Activated T-helper 17 cell treated with anti-CD3 and anti-CD28 coated beads, Interleukin-2, amount 50 U/mL, for 72 hours (primary cell): ENCODE data around the gene SLC2A1. TPM values are rescaled to one million over a fixed set of nuclear protein-coding genes. Genes with fewer than 3 reads are reported as not detected.

Experiments
- ATAC-seq: fragments of 150-1000 bp; cut with Tn5 transposase; replicated peaks from 2 replicates; pipeline ENCODE4 v1.10.0; 2021; ENCODE audit warnings: mild to moderate bottlenecking, moderate library complexity
- H3K27ac Mint-ChIP-seq: one replicate; pipeline ENCODE4 v1.8.0; 2022; ENCODE audit warnings: mixed read lengths
- H3K27me3 Mint-ChIP-seq: one replicate; pipeline ENCODE4 v1.8.0; 2022; ENCODE audit warnings: mixed read lengths
- H3K36me3 Mint-ChIP-seq: one replicate; pipeline ENCODE4 v1.8.0; 2022; ENCODE audit warnings: low read depth, mild to moderate bottlenecking, mixed read lengths
- H3K4me1 Mint-ChIP-seq: one replicate; pipeline ENCODE4 v1.8.0; 2022; ENCODE audit warnings: mixed read lengths
- H3K4me3 Mint-ChIP-seq: one replicate; pipeline ENCODE4 v1.8.0; 2022; ENCODE audit warnings: mild to moderate bottlenecking, mixed read lengths
- H3K9me3 Mint-ChIP-seq: one replicate; pipeline ENCODE4 v1.8.0; 2022; ENCODE audit warnings: mixed read lengths
- total RNA-seq, 2 donors: library from RNA; stranded (reverse); gene quantifications; one replicate each; pipeline ENCODE4 v1.2.3, GENCODE V29; 2022

SLC2A1 gene
- total RNA-seq, 2 donors from 2014 or later, result 217 to 280 TPM

GRCh38 chr1:42971841-42972291 lies 13.2 kb upstream of the SLC2A1 start:
- no peak for ATAC-seq
- H3K4me1 Mint-ChIP-seq, result peaks cover 4% of the 10 kb centered on the region
- no peak overlapping the region for H3K4me3 Mint-ChIP-seq
- H3K27ac Mint-ChIP-seq, result no peak overlapping the region
- H3K27me3 Mint-ChIP-seq, result no peaks in the 10 kb centered on the region
- no peaks in the 10 kb centered on the region for H3K9me3 Mint-ChIP-seq
- no peaks in the 10 kb centered on the region for H3K36me3 Mint-ChIP-seq

- Mint-ChIP-seq H3K4me3 (no peak overlapping the region), H3K27me3 (no peaks in the 10 kb centered on the region), H3K36me3 (no peaks in the 10 kb centered on the region), H3K27ac (no peak overlapping the region), H3K9me3 (no peaks in the 10 kb centered on the region), H3K4me1 (peaks cover 4% of the 10 kb centered on the region)
- no peak for ATAC-seq
These were observed 11.5 kb upstream of the SLC2A1 start for GRCh38 chr1:42970143-42970542.

GRCh38 chr1:42968654-42969053 lies 10.0 kb upstream of the SLC2A1 start:
- no peaks in the 10 kb centered on the region for H3K9me3 Mint-ChIP-seq

GRCh38 chr1:42966688-42967612 lies 8.3 kb upstream of the SLC2A1 start:
- Mint-ChIP-seq H3K36me3 (no peaks in the 10 kb centered on the region), H3K9me3 (no peaks in the 10 kb centered on the region), H3K27me3 (peaks cover 5% of the 10 kb centered on the region), H3K27ac (peak overlapping the region; percentile 19), H3K4me1 (peaks cover 10% of the 10 kb centered on the region), H3K4me3 (no peak overlapping the region)
- peak; percentile 87 for ATAC-seq

More at GRCh38 chr1:42968654-42969053, 10.0 kb upstream of the SLC2A1 start:
- Mint-ChIP-seq H3K36me3 (no peaks in the 10 kb centered on the region), H3K4me3 (no peak overlapping the region), H3K27ac (no peak overlapping the region), H3K4me1 (peaks cover 5% of the 10 kb centered on the region), H3K27me3 (no peaks in the 10 kb centered on the region)
- ATAC-seq, result no peak

- no peak for ATAC-seq
- Mint-ChIP-seq H3K4me1 (peaks cover 21% of the 10 kb centered on the region), H3K36me3 (no peaks in the 10 kb centered on the region), H3K9me3 (no peaks in the 10 kb centered on the region), H3K4me3 (no peak overlapping the region), H3K27ac (no peak overlapping the region), H3K27me3 (peaks cover 5% of the 10 kb centered on the region)
These were observed 6.7 kb upstream of the SLC2A1 start for GRCh38 chr1:42965378-42965777.

- Mint-ChIP-seq H3K4me1 (peaks cover 22% of the 10 kb centered on the region), H3K27ac (no peak overlapping the region), H3K27me3 (peaks cover 5% of the 10 kb centered on the region), H3K4me3 (peak overlapping the region; percentile 92), H3K36me3 (peaks cover 2% of the 10 kb centered on the region), H3K9me3 (no peaks in the 10 kb centered on the region)
- ATAC-seq, result no peak
These were observed 5.6 kb upstream of the SLC2A1 start for GRCh38 chr1:42964044-42964812.

- H3K27me3 Mint-ChIP-seq, result peaks cover 5% of the 10 kb centered on the region
- H3K27ac Mint-ChIP-seq, result peak overlapping the region; percentile 16
- H3K4me3 Mint-ChIP-seq, result peak overlapping the region; percentile 92
- no peaks in the 10 kb centered on the region for H3K9me3 Mint-ChIP-seq
- H3K4me1 Mint-ChIP-seq, result peaks cover 22% of the 10 kb centered on the region
- peaks cover 9% of the 10 kb centered on the region for H3K36me3 Mint-ChIP-seq
- no peak for ATAC-seq
These were observed 4.8 kb upstream of the SLC2A1 start for GRCh38 chr1:42963378-42964043.

- Mint-ChIP-seq H3K27me3 (peaks cover 5% of the 10 kb centered on the region), H3K27ac (no peak overlapping the region), H3K9me3 (no peaks in the 10 kb centered on the region), H3K4me3 (peak overlapping the region; percentile 92), H3K4me1 (peaks cover 22% of the 10 kb centered on the region), H3K36me3 (peaks cover 12% of the 10 kb centered on the region)
- ATAC-seq, result no peak
These were observed 4.1 kb upstream of the SLC2A1 start for GRCh38 chr1:42962641-42963377.

- Mint-ChIP-seq H3K27ac (peak overlapping the region; percentile 33), H3K9me3 (no peaks in the 10 kb centered on the region), H3K27me3 (peaks cover 5% of the 10 kb centered on the region), H3K4me1 (peaks cover 17% of the 10 kb centered on the region), H3K36me3 (peaks cover 25% of the 10 kb centered on the region), H3K4me3 (peak overlapping the region; percentile 92)
- no peak for ATAC-seq
These were observed 2.8 kb upstream of the SLC2A1 start for GRCh38 chr1:42961312-42962091.

GRCh38 chr1:42960566-42961311 lies 2.1 kb upstream of the SLC2A1 start:
- Mint-ChIP-seq H3K4me3 (peak overlapping the region; percentile 92), H3K27ac (peak overlapping the region; percentile 33), H3K27me3 (peaks cover 5% of the 10 kb centered on the region), H3K4me1 (peaks cover 19% of the 10 kb centered on the region), H3K36me3 (peaks cover 33% of the 10 kb centered on the region), H3K9me3 (no peaks in the 10 kb centered on the region)
- no peak for ATAC-seq

GRCh38 chr1:42960122-42960390 lies 1.4 kb upstream of the SLC2A1 start:
- H3K27me3 Mint-ChIP-seq, result peaks cover 5% of the 10 kb centered on the region
- H3K4me1 Mint-ChIP-seq, result peaks cover 23% of the 10 kb centered on the region
- H3K4me3 Mint-ChIP-seq, result peak overlapping the region; percentile 92
- H3K36me3 Mint-ChIP-seq, result peaks cover 40% of the 10 kb centered on the region
- no peaks in the 10 kb centered on the region for H3K9me3 Mint-ChIP-seq
- ATAC-seq, result no peak
- H3K27ac Mint-ChIP-seq, result peak overlapping the region; percentile 33

GRCh38 chr1:42957880-42958487 lies 684 bp downstream of the SLC2A1 start:
- Mint-ChIP-seq H3K27me3 (no peaks in the 10 kb centered on the region), H3K36me3 (peaks cover 61% of the 10 kb centered on the region), H3K9me3 (no peaks in the 10 kb centered on the region), H3K27ac (peak overlapping the region; percentile 92), H3K4me1 (peaks cover 24% of the 10 kb centered on the region), H3K4me3 (peak overlapping the region; percentile 91)
- peak; percentile 56 for ATAC-seq
